Uterus (tissue), 2 donors: ENCODE results near the gene G3BP2.

ENCODE experiments used
- POLR2A ChIP-seq, 2 donors: fragments of 450-650 bp; IDR thresholded peaks; one replicate each; pipeline ENCODE4 v1.6.1; 2016; ENCODE audit warnings: antibody characterized with exemption in 2 of 2, mild to moderate bottlenecking in 1 of 2, moderate library complexity in 1 of 2
- TF ChIP-seq, protein P1 (sequence below), 4 experiments: fragments of 200-600 bp in 2 of 4; fragments of 450-650 bp in 2 of 4; sonication (generic) in 2 of 4; IDR thresholded peaks; one replicate each; pipeline ENCODE4 v1.5.1; 2016 to 2019; ENCODE audit warnings: antibody characterized with exemption in 4 of 4, mild to moderate bottlenecking in 2 of 4, moderate library complexity in 1 of 4

DNA sequence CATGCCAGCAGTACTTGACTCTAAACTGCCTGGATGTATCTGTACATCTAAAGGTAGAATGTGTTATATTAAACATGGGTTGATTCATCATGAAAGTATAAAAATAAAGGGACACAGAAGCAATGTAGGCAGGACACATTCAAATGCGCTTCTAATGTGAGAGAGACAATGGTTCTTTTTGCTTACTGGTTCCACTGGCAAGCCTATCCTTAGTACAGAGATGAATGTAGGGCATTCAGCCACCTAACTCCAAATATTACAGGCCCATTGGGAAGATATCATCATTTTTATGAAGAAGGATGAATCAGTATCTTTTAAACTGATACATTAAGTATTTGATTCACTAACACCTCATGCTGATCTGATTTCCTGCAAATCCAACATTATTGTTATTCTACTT, 60.9 kb downstream of the G3BP2 start:
- TF ChIP-seq, protein P1, sequence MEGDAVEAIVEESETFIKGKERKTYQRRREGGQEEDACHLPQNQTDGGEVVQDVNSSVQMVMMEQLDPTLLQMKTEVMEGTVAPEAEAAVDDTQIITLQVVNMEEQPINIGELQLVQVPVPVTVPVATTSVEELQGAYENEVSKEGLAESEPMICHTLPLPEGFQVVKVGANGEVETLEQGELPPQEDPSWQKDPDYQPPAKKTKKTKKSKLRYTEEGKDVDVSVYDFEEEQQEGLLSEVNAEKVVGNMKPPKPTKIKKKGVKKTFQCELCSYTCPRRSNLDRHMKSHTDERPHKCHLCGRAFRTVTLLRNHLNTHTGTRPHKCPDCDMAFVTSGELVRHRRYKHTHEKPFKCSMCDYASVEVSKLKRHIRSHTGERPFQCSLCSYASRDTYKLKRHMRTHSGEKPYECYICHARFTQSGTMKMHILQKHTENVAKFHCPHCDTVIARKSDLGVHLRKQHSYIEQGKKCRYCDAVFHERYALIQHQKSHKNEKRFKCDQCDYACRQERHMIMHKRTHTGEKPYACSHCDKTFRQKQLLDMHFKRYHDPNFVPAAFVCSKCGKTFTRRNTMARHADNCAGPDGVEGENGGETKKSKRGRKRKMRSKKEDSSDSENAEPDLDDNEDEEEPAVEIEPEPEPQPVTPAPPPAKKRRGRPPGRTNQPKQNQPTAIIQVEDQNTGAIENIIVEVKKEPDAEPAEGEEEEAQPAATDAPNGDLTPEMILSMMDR (IDR thresholded peaks at IDR 0.05), result no peak
- no peak for TF ChIP-seq POLR2A (IDR thresholded peaks at IDR 0.05)
